GM12878 (cell line): Measurements from ENCODE around the gene RPA3. TPM values are rescaled to one million over a fixed set of nuclear protein-coding genes. Genes with fewer than 3 reads are reported as not detected.

Experiments
- ATAC-seq: fragments of 200-7000 bp; cut with Tn5 transposase; 3 replicates; pipeline ENCODE4 v1.9.1; 2020; ENCODE audit warnings: mild to moderate bottlenecking, moderate library complexity
- BruUV-seq: library from RNA; stranded (reverse); fragments of 400-500 nt; replicated peaks from 2 replicates; lab custom pipeline; 2021; lab: Mats Ljungman, UMichigan
- CTCF ChIA-PET: fragments of 300-600 bp; sonication (Branson Sonifier 250); formaldehyde crosslinking; extraction: SDS; loops from one replicate; lab custom pipeline; 2021; ENCODE audit warnings: inconsistent platforms; lab: Yijun Ruan, JAX
- POLR2A ChIA-PET: fragments of 350-600 bp; formaldehyde crosslinking; extraction: SDS; loops from one replicate; lab custom pipeline; 2021; ENCODE audit warnings: inconsistent platforms; lab: Charles Lee
- RAD21 ChIA-PET: fragments of 300-600 bp; sonication (Branson Sonifier 250); formaldehyde crosslinking; loops from one replicate; lab custom pipeline; 2023; ENCODE audit warnings: antibody characterized with exemption; ENCODE audit not compliant: unreplicated experiment; lab: Charles Lee
- SMC1A ChIA-PET: fragments of 300-600 bp; sonication (Branson Sonifier 250); formaldehyde crosslinking; loops from one replicate; lab custom pipeline; 2023; ENCODE audit not compliant: unreplicated experiment, uncharacterized antibody; lab: Charles Lee
- DNase-seq: peaks from one replicate; pipeline ENCODE4 v3.0.0-alpha.2; 2011; ENCODE audit warnings: low read depth, low spot score
- FAIRE-seq: peaks from 3 replicates; lab custom pipeline; 2011; peaks lifted over from hg19 to GRCh38; lab: Jason Lieb, UNC
- H2AFZ ChIP-seq: 2 replicates; pipeline ENCODE4 v1.6.0; 2011; ENCODE audit warnings: low read depth, low read length, control low read depth; ENCODE audit not compliant: control insufficient read depth
- H3K27ac ChIP-seq: 2 replicates; pipeline ENCODE4 v1.5.1; 2011; ENCODE audit warnings: control low read depth; ENCODE audit not compliant: control insufficient read depth, insufficient read depth
- H3K27me3 ChIP-seq, 2 experiments: replicated peaks in 1 of 2; 2 replicates each; pipeline versions ENCODE4 v1.6.0 to v1.6.1; 2011; ENCODE audit warnings: low read length in 1 of 2; ENCODE audit not compliant: control insufficient read depth in 2 of 2, insufficient read depth in 2 of 2
- H3K36me3 ChIP-seq, 2 experiments: 2 replicates each; pipeline ENCODE4 v1.5.1; 2011; ENCODE audit warnings: low read length in 1 of 2; ENCODE audit not compliant: control insufficient read depth in 2 of 2, insufficient read depth in 2 of 2
- H3K4me1 ChIP-seq: 2 replicates; pipeline ENCODE4 v1.6.1; 2011; ENCODE audit warnings: mild to moderate bottlenecking, low read length, moderate library complexity, mixed read lengths; ENCODE audit not compliant: control insufficient read depth, insufficient read depth
- H3K4me2 ChIP-seq: 2 replicates; pipeline ENCODE4 v1.6.0; 2011; ENCODE audit warnings: control low read depth; ENCODE audit not compliant: control insufficient read depth, insufficient read depth
- H3K4me3 ChIP-seq: fragments of 200-600 bp; sonication (generic); 2 replicates; pipeline ENCODE4 v1.5.1; 2016
- H3K79me2 ChIP-seq: 2 replicates; pipeline ENCODE4 v1.6.0; 2011; ENCODE audit warnings: low read length; ENCODE audit not compliant: control insufficient read depth, insufficient read depth
- H3K9ac ChIP-seq: 2 replicates; pipeline ENCODE4 v1.8.0; 2011; ENCODE audit warnings: low read length, control low read depth, mixed read lengths; ENCODE audit not compliant: control insufficient read depth, insufficient read depth
- H3K9me3 ChIP-seq: replicated peaks from 3 replicates; pipeline ENCODE4 v1.5.1; 2011; ENCODE audit warnings: mild to moderate bottlenecking, low read length; ENCODE audit not compliant: control insufficient read depth, insufficient read depth
- H4K20me1 ChIP-seq: 2 replicates; pipeline ENCODE4 v1.6.0; 2011; ENCODE audit not compliant: control insufficient read depth, insufficient read depth
- E2F4 ChIP-seq: IDR thresholded peaks from 2 replicates; pipeline ENCODE4 v1.6.1; 2012; ENCODE audit warnings: low read depth, low read length, improper control_type of control experiment
- ELK1 ChIP-seq: IDR thresholded peaks from 2 replicates; pipeline ENCODE4 v1.6.1; 2012; ENCODE audit warnings: low read depth, low read length, improper control_type of control experiment
- FOXK2 ChIP-seq: fragments of 450-650 bp; IDR thresholded peaks from 2 replicates; pipeline ENCODE4 v1.6.1; 2017; ENCODE audit warnings: mild to moderate bottlenecking, moderate library complexity
- IKZF1 ChIP-seq: fragments of 450-650 bp; conservative IDR thresholded peaks from 2 replicates; pipeline ENCODE4 v1.6.1; 2017; ENCODE audit warnings: antibody characterized with exemption, mild to moderate bottlenecking
- NFYA ChIP-seq: IDR thresholded peaks from 2 replicates; pipeline ENCODE4 v1.6.1; 2011; ENCODE audit warnings: low read depth, mild to moderate bottlenecking, low read length, improper control_type of control experiment, borderline replicate concordance
- NR2C2 ChIP-seq: IDR thresholded peaks from 2 replicates; pipeline ENCODE4 v1.6.1; 2011; ENCODE audit warnings: borderline replicate concordance, low read depth; ENCODE audit not compliant: control insufficient read depth, insufficient read length
- POU2F2 ChIP-seq: IDR thresholded peaks from 3 replicates; pipeline ENCODE4 v1.6.1; 2011; ENCODE audit warnings: low read depth, mild to moderate bottlenecking, low read length, borderline replicate concordance
- ZNF24 ChIP-seq: fragments of 450-650 bp; IDR thresholded peaks from 2 replicates; pipeline ENCODE4 v1.6.1; 2017; ENCODE audit warnings: antibody characterized with exemption, mild to moderate bottlenecking
- WGBS: methylation state at CpG from one replicate; pipeline ENCODE4 v1.1.6; 2016; ENCODE audit warnings: low lambda C conversion rate; ENCODE audit not compliant: insufficient replicate concordance, insufficient coverage; ENCODE audit errors: missing lambda C conversion rate; 5-methylcytosine and 5-hydroxymethylcytosine counted together
- in situ Hi-C: fragments of 300-500 bp; cut with MboI; formaldehyde crosslinking; loops from 9 replicates; pipeline ENCODE4 v1.14.3; 2018; ENCODE audit warnings: mixed read lengths
- intact Hi-C: fragments of 100-400 bp; cut with micrococcal nuclease; formaldehyde crosslinking; loops from one replicate; pipeline ENCODE4 v1.14.2; 2022; ENCODE audit not compliant: unreplicated experiment
- polyA plus RNA-seq, 11 experiments: library from polyadenylated mRNA; depleted of rRNA in 4 of 11; unstranded in 6 of 11; stranded (reverse) in 5 of 11; fragments of >200 nt; fragmentation: Nextera tagmentation in 4 of 11; fragmentation: Illumina TruSeq in 1 of 11; extraction: Ambion mirVana in 4 of 11; extraction: Trizol in 1 of 11; gene quantifications; 1 replicate in 1 of 11; 2 replicates in 10 of 11; pipeline versions ENCODE4 v1.2.1 to v1.2.3, GENCODE V29; 2011 to 2016; ENCODE audit warnings: inconsistent platforms in 2 of 11, missing spikeins in 2 of 11, low read depth in 1 of 11
- total RNA-seq, 4 experiments: library from RNA; depleted of rRNA in 3 of 4; stranded (reverse); fragments of >200 nt in 3 of 4; fragmentation: Illumina TruSeq in 1 of 4; extraction: Trizol in 1 of 4; gene quantifications; 2 replicates each; pipeline versions ENCODE4 v1.2.1 to v1.2.3, GENCODE V29; 2013 to 2021

The RPA3 gene
- total and polyA plus RNA-seq, 10 of the 15 experiments (the other 5 are each of a cell fraction or from before 2014, with no cell fraction given) = 60.2 to 343 (median 112) TPM

GRCh38 chr7:7647495-7648036 is 70.8 kb downstream of the RPA3 start:
- in situ Hi-C loops (no loop called here), intact Hi-C loops (no loop called here)
- ChIA-PET RAD21 (interaction anchor here (1.1 to 2.0 kb wide), 2 partner anchors 34 to 569 kb away, joined by 5 to 8 read pairs; no protein-coding TSS in a partner anchor), CTCF (interaction anchor here (0.8 to 2.1 kb wide), 3 partner anchors 21 to 352 kb away, joined by 3 to 8 read pairs (median 5); no protein-coding TSS in a partner anchor), POLR2A (interaction anchor here (0.6 to 1.3 kb wide), 2 partner anchors 11 to 557 kb away, joined by 3 to 4 read pairs; no protein-coding TSS in a partner anchor), SMC1A (interaction anchor here (0.6 to 1.4 kb wide), 3 partner anchors 83 to 130 kb away, joined by 3 read pairs; no protein-coding TSS in a partner anchor)
- no peak for FAIRE-seq
- H3K4me2 ChIP-seq = no peak overlapping the region
- BruUV-seq = no TSS peak
- 69% methylated on average over 6 of the region's 6 CpGs for WGBS
- peaks cover 3% of the 10 kb centered on the region; the same call in 1 of the 3 replicates for H3K9me3 ChIP-seq
- no peak for DNase-seq
- H3K27ac ChIP-seq = no peak overlapping the region
- H3K79me2 ChIP-seq = peaks cover 2% of the 10 kb centered on the region
- H3K4me3 ChIP-seq = no peak overlapping the region
- no peak for ATAC-seq
- H3K27me3 ChIP-seq = no peaks in the 10 kb centered on the region
- H2AFZ ChIP-seq = no peak overlapping the region
- H4K20me1 ChIP-seq = no peaks in the 10 kb centered on the region
- no peak for TF ChIP-seq ELK1
- TF ChIP-seq IKZF1 = no peak
- no peak for TF ChIP-seq NFYA
- TF ChIP-seq FOXK2 = no peak
- no peak for TF ChIP-seq ZNF24
- no peak for TF ChIP-seq E2F4
- no peak for TF ChIP-seq POU2F2
- no peak for TF ChIP-seq NR2C2
- H3K4me1 ChIP-seq = no peaks in the 10 kb centered on the region
- peaks cover 0 to 2% of the 10 kb centered on the region in 2 experiments; a peak in 2 of 4 replicates for H3K36me3 ChIP-seq
- H3K9ac ChIP-seq = no peak overlapping the region
